NT2/D1 (cell line): ENCODE data around the gene BIK.

ENCODE experiments used
- YY1 ChIP-seq: IDR thresholded peaks from 2 replicates; pipeline ENCODE4 v1.6.1; 2011; ENCODE audit not compliant: insufficient read length, insufficient read depth
- ZNF274 ChIP-seq: IDR thresholded peaks from 2 replicates; pipeline ENCODE4 v1.6.1; 2011; ENCODE audit warnings: mild to moderate bottlenecking, low read depth, low read length

DNA sequence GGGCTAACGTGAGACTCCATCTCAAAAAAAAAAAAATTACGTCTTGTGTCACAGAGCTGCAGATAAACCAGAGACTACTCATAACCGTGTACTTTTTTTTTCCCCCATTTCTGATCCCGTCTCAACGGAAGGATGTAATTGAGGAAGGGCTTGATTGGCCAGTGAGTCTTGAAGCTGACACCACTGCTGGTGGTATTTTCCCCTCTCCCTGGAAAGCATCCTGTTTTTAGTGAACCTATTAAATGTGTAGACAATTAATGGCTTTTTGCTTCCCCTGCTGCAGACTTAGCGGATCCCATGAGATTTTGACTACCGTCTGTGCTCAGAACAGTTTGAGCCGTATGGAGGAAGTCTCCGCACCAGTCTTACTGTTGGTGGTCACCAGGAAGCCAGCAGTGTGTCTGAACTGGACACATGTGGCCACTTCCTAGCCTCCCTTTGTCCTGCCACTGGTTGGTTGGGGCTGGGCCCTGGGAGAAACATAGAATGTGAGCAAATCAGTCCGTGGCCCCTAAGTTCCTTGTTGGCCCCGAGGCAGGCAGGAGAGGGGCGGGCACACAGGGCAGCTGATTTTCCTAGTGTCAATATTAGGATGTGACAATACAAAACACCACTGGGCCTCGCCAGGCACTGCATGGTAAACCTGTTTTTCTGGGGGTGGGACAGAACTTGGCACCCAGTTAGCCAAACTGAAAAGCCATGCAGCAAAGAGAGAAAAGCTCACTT is 3.1 kb downstream of the BIK start:
- no peak for TF ChIP-seq ZNF274
- no peak for TF ChIP-seq YY1
